ENCODE results near the gene CYP4A11. TPM values are rescaled to one million over a fixed set of nuclear protein-coding genes. Genes with fewer than 3 reads are reported as not detected.
"Not testable (repeated sequence)": the region's sequence is repeated elsewhere in the genome, so short reads cannot be mapped to it uniquely, and the experiment has no call there.

CYP4A11 gene
- total and polyA plus RNA-seq, 10 of the 15 experiments (the other 5 are each of a cell fraction or from before 2014, with no cell fraction given) = 0.13 TPM; not detected in 9

DNA sequence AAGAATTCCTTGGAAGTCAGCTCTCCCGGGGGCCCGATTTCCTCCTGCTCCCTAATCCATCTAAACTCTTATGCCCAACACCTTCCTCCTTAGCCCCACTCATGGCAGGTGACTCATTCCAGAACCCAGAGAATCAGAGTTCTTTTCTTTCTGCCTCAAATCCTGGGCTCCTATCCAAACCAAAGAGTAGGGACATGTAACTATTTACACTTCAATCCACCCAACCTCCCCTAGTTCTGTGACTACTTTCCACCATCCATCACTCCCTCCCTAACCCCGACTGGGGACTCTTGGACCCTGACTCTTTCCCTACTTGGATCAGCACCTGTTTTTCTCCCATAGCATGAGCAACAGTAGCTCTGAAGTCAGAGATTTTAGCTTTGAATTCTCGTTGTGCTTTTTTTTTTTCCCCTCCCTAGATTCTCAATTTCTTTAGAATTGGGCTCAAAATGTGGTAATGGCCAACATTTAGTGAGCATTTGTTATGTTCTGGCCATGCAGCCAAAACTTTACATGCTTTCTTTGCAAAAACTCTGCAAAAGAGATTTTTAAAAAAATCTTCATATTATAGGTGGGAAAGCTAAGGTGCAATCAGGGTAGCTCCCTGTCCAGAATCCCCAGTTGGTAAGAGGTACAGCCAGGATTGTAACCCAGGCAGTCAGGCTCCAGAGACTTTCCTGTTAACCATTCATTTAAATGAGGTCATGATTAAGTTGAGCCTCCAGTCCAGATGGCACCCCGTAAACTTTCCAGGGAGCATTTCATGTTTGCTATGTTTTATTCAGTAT is 7.5 kb upstream of the CYP4A11 start (continued):
- TF ChIP-seq, protein P1, sequence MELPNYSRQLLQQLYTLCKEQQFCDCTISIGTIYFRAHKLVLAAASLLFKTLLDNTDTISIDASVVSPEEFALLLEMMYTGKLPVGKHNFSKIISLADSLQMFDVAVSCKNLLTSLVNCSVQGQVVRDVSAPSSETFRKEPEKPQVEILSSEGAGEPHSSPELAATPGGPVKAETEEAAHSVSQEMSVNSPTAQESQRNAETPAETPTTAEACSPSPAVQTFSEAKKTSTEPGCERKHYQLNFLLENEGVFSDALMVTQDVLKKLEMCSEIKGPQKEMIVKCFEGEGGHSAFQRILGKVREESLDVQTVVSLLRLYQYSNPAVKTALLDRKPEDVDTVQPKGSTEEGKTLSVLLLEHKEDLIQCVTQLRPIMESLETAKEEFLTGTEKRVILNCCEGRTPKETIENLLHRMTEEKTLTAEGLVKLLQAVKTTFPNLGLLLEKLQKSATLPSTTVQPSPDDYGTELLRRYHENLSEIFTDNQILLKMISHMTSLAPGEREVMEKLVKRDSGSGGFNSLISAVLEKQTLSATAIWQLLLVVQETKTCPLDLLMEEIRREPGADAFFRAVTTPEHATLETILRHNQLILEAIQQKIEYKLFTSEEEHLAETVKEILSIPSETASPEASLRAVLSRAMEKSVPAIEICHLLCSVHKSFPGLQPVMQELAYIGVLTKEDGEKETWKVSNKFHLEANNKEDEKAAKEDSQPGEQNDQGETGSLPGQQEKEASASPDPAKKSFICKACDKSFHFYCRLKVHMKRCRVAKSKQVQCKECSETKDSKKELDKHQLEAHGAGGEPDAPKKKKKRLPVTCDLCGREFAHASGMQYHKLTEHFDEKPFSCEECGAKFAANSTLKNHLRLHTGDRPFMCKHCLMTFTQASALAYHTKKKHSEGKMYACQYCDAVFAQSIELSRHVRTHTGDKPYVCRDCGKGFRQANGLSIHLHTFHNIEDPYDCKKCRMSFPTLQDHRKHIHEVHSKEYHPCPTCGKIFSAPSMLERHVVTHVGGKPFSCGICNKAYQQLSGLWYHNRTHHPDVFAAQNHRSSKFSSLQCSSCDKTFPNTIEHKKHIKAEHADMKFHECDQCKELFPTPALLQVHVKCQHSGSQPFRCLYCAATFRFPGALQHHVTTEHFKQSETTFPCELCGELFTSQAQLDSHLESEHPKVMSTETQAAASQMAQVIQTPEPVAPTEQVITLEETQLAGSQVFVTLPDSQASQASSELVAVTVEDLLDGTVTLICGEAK (IDR thresholded peaks at IDR 0.05; ENCODE audit: borderline replicate concordance) = no peak
- no peak for TF ChIP-seq TCF3 (IDR thresholded peaks at IDR 0.05; ENCODE audit: borderline replicate concordance, insufficient read depth, low read depth, low read length)
- TF ChIP-seq STAT1 (conservative IDR thresholded peaks at IDR 0.05) = no peak
- TF ChIP-seq, protein P2, sequence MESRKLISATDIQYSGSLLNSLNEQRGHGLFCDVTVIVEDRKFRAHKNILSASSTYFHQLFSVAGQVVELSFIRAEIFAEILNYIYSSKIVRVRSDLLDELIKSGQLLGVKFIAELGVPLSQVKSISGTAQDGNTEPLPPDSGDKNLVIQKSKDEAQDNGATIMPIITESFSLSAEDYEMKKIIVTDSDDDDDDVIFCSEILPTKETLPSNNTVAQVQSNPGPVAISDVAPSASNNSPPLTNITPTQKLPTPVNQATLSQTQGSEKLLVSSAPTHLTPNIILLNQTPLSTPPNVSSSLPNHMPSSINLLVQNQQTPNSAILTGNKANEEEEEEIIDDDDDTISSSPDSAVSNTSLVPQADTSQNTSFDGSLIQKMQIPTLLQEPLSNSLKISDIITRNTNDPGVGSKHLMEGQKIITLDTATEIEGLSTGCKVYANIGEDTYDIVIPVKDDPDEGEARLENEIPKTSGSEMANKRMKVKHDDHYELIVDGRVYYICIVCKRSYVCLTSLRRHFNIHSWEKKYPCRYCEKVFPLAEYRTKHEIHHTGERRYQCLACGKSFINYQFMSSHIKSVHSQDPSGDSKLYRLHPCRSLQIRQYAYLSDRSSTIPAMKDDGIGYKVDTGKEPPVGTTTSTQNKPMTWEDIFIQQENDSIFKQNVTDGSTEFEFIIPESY (IDR thresholded peaks at IDR 0.05) = no peak
- TF ChIP-seq ETV6 (conservative IDR thresholded peaks at IDR 0.05 in 1 of 2, IDR thresholded peaks at IDR 0.05 in 1 of 2; ENCODE audit: borderline replicate concordance in 1 of 2, low read depth in 1 of 2) = no peak
- TF ChIP-seq SRF (IDR thresholded peaks at IDR 0.05; ENCODE audit: low read depth in 2 of 2, low read length in 2 of 2) = no peak

DNA sequence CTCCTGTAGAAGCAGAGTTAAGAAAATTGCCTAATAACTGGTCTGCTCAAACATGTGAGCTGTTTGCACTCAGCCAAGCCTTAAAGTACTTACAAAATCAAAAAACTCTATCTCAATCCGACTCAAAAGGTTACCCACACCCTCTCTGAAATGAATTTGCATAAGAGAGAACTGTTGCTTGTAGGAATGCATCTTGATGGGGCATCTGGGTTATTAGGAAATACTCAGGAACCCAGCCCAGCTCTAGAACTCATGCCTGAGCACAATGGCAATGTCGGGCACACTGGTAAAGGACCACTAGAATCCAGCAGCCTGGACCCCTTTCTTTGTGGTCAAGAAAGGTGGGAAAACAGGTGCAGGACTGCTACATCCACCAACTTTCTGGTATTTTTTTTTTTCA is 6.4 kb upstream of the CYP4A11 start:
- 34% methylated on average over 2 of the region's 2 CpGs for WGBS (ENCODE audit: insufficient coverage, insufficient replicate concordance, low lambda C conversion rate, missing lambda C conversion rate)
- H3K4me3 ChIP-seq; H3K79me2 ChIP-seq (ENCODE audit: control insufficient read depth, insufficient read depth, low read length); H3K9ac ChIP-seq (ENCODE audit: control insufficient read depth, insufficient read depth, low read length); H3K27ac ChIP-seq (ENCODE audit: control insufficient read depth, insufficient read depth); H3K4me1 ChIP-seq (ENCODE audit: control insufficient read depth, insufficient read depth, low read length); CTCF ChIA-PET; H3K9me3 ChIP-seq (replicated peaks; ENCODE audit: control insufficient read depth, insufficient read depth, low read length); BruUV-seq (replicated peaks); H3K27me3 ChIP-seq (replicated peaks in 1 of 2; ENCODE audit: control insufficient read depth in 2 of 2, insufficient read depth in 2 of 2, low read length in 1 of 2); H3K4me2 ChIP-seq (ENCODE audit: control insufficient read depth, insufficient read depth); ATAC-seq; H3K36me3 ChIP-seq (ENCODE audit: control insufficient read depth in 2 of 2, insufficient read depth in 2 of 2, low read length in 1 of 2); DNase-seq (ENCODE audit: low read depth, low spot score); in situ Hi-C loops (cut with MboI); H4K20me1 ChIP-seq (ENCODE audit: control insufficient read depth, insufficient read depth); H2AFZ ChIP-seq (ENCODE audit: control insufficient read depth, low read depth, low read length); RAD21 ChIA-PET (ENCODE audit: unreplicated experiment); FAIRE-seq; SMC1A ChIA-PET (ENCODE audit: uncharacterized antibody, unreplicated experiment); intact Hi-C loops (cut with micrococcal nuclease; ENCODE audit: unreplicated experiment); POLR2A ChIA-PET: not testable (repeated sequence)
